Neural cell (in vitro differentiated cells): ENCODE results near the gene MYO1G. TPM values are rescaled to one million over a fixed set of nuclear protein-coding genes. Genes with fewer than 3 reads are reported as not detected.

Source experiments
- H2AFZ ChIP-seq: fragments of 200-600, 300-800 bp; sonication (generic), shearing (Covaris generic); 2 replicates; pipeline ENCODE4 v1.6.0; 2014; ENCODE audit warnings: low read depth, mild to moderate bottlenecking, antibody characterized with exemption, low read length, moderate library complexity
- H3F3A ChIP-seq: fragments of 200-600 bp; shearing (Covaris generic); 2 replicates; pipeline ENCODE4 v1.6.1; 2016; ENCODE audit warnings: mild to moderate bottlenecking, moderate library complexity, mixed read lengths, antibody characterized with exemption, low read length; ENCODE audit not compliant: insufficient read depth, poor library complexity, severe bottlenecking
- H3K27ac ChIP-seq: fragments of 200-600, 300-800 bp; sonication (generic), shearing (Covaris generic); 2 replicates; pipeline ENCODE4 v1.5.1; 2014; ENCODE audit warnings: mild to moderate bottlenecking, low read length, moderate library complexity
- H3K27me3 ChIP-seq: fragments of 300-800, 200-600 bp; sonication (generic), shearing (Covaris generic); 2 replicates; pipeline ENCODE4 v1.6.0; 2014; ENCODE audit warnings: mild to moderate bottlenecking, low read depth, low read length, moderate library complexity; ENCODE audit not compliant: insufficient read depth
- H3K36me3 ChIP-seq: fragments of 300-800, 200-600 bp; sonication (generic), shearing (Covaris generic); 2 replicates; pipeline ENCODE4 v1.5.1; 2014; ENCODE audit warnings: mild to moderate bottlenecking, antibody characterized with exemption, low read length, moderate library complexity; ENCODE audit not compliant: insufficient read depth
- H3K4me2 ChIP-seq: fragments of 300-800, 200-600 bp; sonication (generic), shearing (Covaris generic); 2 replicates; pipeline ENCODE4 v1.6.0; 2014; ENCODE audit warnings: mild to moderate bottlenecking, low read length
- H3K4me3 ChIP-seq: fragments of 300-800, 200-600 bp; sonication (generic), shearing (Covaris generic); 2 replicates; pipeline ENCODE4 v1.5.1; 2014; ENCODE audit warnings: mild to moderate bottlenecking, low read length, moderate library complexity
- H3K79me2 ChIP-seq: fragments of 200-600 bp; shearing (Covaris generic); replicated peaks from 2 replicates; pipeline ENCODE4 v1.6.0; 2014; ENCODE audit warnings: mild to moderate bottlenecking, low read length, moderate library complexity; ENCODE audit not compliant: insufficient read depth
- H3K9ac ChIP-seq: fragments of 300-800, 200-600 bp; sonication (generic), shearing (Covaris generic); 2 replicates; pipeline ENCODE4 v1.6.1; 2016; ENCODE audit warnings: mild to moderate bottlenecking, low read length, mixed read lengths
- H3K9me2 ChIP-seq: fragments of 200-600 bp; shearing (Covaris generic); 2 replicates; pipeline ENCODE4 v1.6.1; 2016; ENCODE audit warnings: mild to moderate bottlenecking, low read length, mixed read lengths; ENCODE audit not compliant: insufficient read depth
- H3K9me3 ChIP-seq: fragments of 200-600, 300-800 bp; sonication (generic), shearing (Covaris generic); 2 replicates; pipeline ENCODE4 v1.6.1; 2016; ENCODE audit warnings: mild to moderate bottlenecking, mixed run types, low read length, moderate library complexity, mixed read lengths
- H4K20me1 ChIP-seq: fragments of 200-600 bp; shearing (Covaris generic); 2 replicates; pipeline ENCODE4 v1.6.1; 2016; ENCODE audit warnings: mild to moderate bottlenecking, mixed run types; ENCODE audit not compliant: insufficient read depth
- EP300 ChIP-seq: fragments of 450-650 bp; conservative IDR thresholded peaks from 2 replicates; pipeline ENCODE4 v1.6.1; 2014; ENCODE audit warnings: antibody characterized with exemption, mild to moderate bottlenecking, moderate library complexity; ENCODE audit not compliant: poor library complexity, severe bottlenecking
- EZH2 ChIP-seq: fragments of 200-600, 300-800 bp; shearing (Covaris generic), sonication (generic); IDR thresholded peaks from 2 replicates; pipeline ENCODE4 v1.6.1; 2014; ENCODE audit warnings: antibody characterized with exemption, low read length, borderline replicate concordance, mild to moderate bottlenecking; ENCODE audit not compliant: insufficient read depth, poor library complexity, severe bottlenecking
- MXI1 ChIP-seq: fragments of 450-650 bp; conservative IDR thresholded peaks from 2 replicates; pipeline ENCODE4 v1.6.1; 2014; ENCODE audit warnings: antibody characterized with exemption, mild to moderate bottlenecking; ENCODE audit not compliant: poor library complexity, severe bottlenecking
- POLR2AphosphoS5 ChIP-seq: IDR thresholded peaks from 2 replicates; pipeline ENCODE4 v1.6.1; 2012
- RAD21 ChIP-seq: fragments of 450-650 bp; conservative IDR thresholded peaks from 2 replicates; pipeline ENCODE4 v1.6.1; 2014; ENCODE audit warnings: antibody characterized with exemption, mild to moderate bottlenecking, moderate library complexity
- SMC3 ChIP-seq: fragments of 450-650 bp; conservative IDR thresholded peaks from 2 replicates; pipeline ENCODE4 v1.6.1; 2014; ENCODE audit warnings: antibody characterized with exemption, mild to moderate bottlenecking, moderate library complexity; ENCODE audit not compliant: poor library complexity
- TAF1 ChIP-seq: IDR thresholded peaks from 2 replicates; pipeline ENCODE4 v1.6.1; 2012; ENCODE audit warnings: low read depth
- polyA plus RNA-seq: library from polyadenylated mRNA; depleted of rRNA; stranded (reverse); fragments of >200 nt; gene quantifications from 2 replicates; pipeline ENCODE4 v1.2.3, GENCODE V29; 2014
- TF ChIP-seq, protein P1 (sequence below): IDR thresholded peaks from 2 replicates; pipeline ENCODE4 v1.6.1; 2012; ENCODE audit warnings: borderline replicate concordance
- TF ChIP-seq, protein P2 (sequence below): fragments of 450-650 bp; IDR thresholded peaks from 2 replicates; pipeline ENCODE4 v1.5.1; 2014; ENCODE audit warnings: antibody characterized with exemption, mild to moderate bottlenecking, moderate library complexity; ENCODE audit not compliant: poor library complexity, severe bottlenecking

The MYO1G gene
- polyA plus RNA-seq, 1 donor from 2014 or later = 0.38 TPM

DNA sequence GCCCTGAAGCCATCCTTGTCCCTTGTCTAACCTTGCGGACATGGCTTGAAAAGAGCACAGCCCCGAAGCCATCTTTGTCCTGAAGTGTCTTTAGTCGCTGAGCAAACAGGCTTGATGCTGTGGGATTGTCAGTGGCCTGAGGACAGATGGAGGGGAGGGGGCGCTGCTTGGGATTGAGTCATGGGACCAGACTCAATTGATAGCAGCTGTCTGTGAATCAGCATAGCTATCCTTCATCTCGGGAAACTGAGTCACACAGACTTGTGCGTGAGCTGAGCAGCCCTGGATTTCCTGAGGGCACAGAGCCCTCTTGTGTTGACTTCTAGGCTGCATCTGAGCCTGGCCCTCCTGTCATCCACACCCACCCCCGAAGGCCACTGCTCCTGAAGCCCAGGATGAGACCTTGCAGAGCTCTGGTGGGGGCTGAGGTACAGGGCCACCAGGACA, 14.4 kb downstream of the MYO1G start:
- Histone ChIP-seq H3F3A (no peaks in the 10 kb centered on the region), H2AFZ (no peak overlapping the region), H3K4me3 (no peak overlapping the region), H3K4me2 (no peak overlapping the region), H3K36me3 (no peaks in the 10 kb centered on the region), H3K79me2 (no peaks in the 10 kb centered on the region), H3K9ac (no peak overlapping the region), H3K27me3 (peaks cover 22% of the 10 kb centered on the region), H3K27ac (no peak overlapping the region), H4K20me1 (no peaks in the 10 kb centered on the region), H3K9me3 (no peaks in the 10 kb centered on the region), H3K9me2 (no peaks in the 10 kb centered on the region)
- TF ChIP-seq EP300 = no peak
- TF ChIP-seq POLR2AphosphoS5 = no peak
- TF ChIP-seq MXI1 = no peak

DNA sequence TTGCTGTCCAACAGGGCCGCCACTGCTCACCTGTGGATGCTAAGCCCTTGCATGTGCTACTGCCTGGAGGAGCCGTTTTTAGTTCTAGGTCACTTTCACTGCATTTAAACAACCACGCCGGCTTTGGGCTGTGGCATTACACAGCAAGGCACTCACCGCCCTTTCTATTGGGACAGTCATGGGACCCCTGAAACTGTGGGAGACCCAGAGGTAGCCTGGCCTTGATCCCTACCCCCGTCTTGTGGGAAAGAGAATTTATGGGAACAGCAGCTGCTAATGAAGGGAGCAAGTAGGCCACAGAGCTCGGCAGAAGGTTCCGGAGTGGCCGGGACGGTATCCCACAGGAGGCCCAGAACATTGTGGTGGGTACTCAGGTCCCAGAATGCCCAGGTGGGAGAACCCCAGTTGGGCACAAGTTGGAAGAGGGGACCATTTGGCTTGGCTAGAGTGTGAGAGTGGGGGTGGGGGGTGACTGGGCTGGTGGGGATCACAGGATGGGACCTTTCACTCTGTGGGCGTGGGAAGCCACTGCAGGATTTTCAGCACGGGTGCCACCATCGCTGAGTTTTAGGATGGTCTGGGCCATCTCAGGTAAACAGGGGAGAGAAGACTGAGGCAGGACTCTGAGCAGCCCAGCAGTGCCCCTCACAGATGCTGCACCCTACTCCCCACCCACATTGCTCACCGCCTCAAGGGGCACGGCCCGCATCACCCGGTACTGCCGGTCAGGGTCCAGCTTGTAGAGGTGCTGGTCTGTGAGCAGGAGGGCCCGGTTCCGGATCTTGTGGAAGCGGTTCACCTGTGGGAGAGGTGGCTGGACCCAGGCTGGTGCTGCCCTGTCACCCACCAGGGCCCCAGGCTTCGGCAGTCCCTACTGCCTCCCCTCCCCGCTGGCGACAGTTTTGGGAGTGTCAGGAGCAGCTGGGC, 15.2 kb downstream of the MYO1G start:
- no peaks in the 10 kb centered on the region for H3K9me3 ChIP-seq
- H3K36me3 ChIP-seq = no peaks in the 10 kb centered on the region
- H4K20me1 ChIP-seq = no peaks in the 10 kb centered on the region
- no peak for TF ChIP-seq POLR2AphosphoS5
- TF ChIP-seq SMC3 = no peak
- no peak for TF ChIP-seq EZH2
- no peak for TF ChIP-seq MXI1
- no peak for TF ChIP-seq RAD21
- no peak for TF ChIP-seq TAF1
- TF ChIP-seq, protein P1, sequence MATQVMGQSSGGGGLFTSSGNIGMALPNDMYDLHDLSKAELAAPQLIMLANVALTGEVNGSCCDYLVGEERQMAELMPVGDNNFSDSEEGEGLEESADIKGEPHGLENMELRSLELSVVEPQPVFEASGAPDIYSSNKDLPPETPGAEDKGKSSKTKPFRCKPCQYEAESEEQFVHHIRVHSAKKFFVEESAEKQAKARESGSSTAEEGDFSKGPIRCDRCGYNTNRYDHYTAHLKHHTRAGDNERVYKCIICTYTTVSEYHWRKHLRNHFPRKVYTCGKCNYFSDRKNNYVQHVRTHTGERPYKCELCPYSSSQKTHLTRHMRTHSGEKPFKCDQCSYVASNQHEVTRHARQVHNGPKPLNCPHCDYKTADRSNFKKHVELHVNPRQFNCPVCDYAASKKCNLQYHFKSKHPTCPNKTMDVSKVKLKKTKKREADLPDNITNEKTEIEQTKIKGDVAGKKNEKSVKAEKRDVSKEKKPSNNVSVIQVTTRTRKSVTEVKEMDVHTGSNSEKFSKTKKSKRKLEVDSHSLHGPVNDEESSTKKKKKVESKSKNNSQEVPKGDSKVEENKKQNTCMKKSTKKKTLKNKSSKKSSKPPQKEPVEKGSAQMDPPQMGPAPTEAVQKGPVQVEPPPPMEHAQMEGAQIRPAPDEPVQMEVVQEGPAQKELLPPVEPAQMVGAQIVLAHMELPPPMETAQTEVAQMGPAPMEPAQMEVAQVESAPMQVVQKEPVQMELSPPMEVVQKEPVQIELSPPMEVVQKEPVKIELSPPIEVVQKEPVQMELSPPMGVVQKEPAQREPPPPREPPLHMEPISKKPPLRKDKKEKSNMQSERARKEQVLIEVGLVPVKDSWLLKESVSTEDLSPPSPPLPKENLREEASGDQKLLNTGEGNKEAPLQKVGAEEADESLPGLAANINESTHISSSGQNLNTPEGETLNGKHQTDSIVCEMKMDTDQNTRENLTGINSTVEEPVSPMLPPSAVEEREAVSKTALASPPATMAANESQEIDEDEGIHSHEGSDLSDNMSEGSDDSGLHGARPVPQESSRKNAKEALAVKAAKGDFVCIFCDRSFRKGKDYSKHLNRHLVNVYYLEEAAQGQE = no peak
- TF ChIP-seq EP300 = no peak
- TF ChIP-seq, protein P2, sequence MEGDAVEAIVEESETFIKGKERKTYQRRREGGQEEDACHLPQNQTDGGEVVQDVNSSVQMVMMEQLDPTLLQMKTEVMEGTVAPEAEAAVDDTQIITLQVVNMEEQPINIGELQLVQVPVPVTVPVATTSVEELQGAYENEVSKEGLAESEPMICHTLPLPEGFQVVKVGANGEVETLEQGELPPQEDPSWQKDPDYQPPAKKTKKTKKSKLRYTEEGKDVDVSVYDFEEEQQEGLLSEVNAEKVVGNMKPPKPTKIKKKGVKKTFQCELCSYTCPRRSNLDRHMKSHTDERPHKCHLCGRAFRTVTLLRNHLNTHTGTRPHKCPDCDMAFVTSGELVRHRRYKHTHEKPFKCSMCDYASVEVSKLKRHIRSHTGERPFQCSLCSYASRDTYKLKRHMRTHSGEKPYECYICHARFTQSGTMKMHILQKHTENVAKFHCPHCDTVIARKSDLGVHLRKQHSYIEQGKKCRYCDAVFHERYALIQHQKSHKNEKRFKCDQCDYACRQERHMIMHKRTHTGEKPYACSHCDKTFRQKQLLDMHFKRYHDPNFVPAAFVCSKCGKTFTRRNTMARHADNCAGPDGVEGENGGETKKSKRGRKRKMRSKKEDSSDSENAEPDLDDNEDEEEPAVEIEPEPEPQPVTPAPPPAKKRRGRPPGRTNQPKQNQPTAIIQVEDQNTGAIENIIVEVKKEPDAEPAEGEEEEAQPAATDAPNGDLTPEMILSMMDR = no peak
- no peak overlapping the region for H2AFZ ChIP-seq
- no peak overlapping the region for H3K4me3 ChIP-seq
- H3K9ac ChIP-seq = no peak overlapping the region
- no peak overlapping the region for H3K27ac ChIP-seq
- H3K4me2 ChIP-seq = no peak overlapping the region
- H3K79me2 ChIP-seq = no peaks in the 10 kb centered on the region
- H3F3A ChIP-seq = no peaks in the 10 kb centered on the region
- H3K9me2 ChIP-seq = no peaks in the 10 kb centered on the region
- H3K27me3 ChIP-seq = peaks cover 22% of the 10 kb centered on the region
